Duodenal mucosa (tissue), 2 donors: ENCODE data around the gene ANKRD28.
"Not testable (repeated sequence)": the region's sequence is repeated elsewhere in the genome, so short reads cannot be mapped to it uniquely, and the experiment has no call there.

ENCODE experiments used
- H3K27ac ChIP-seq: one replicate; pipeline ENCODE4 v1.7.0; 2013; ENCODE audit warnings: low read depth, low read length
- H3K27me3 ChIP-seq, 2 donors: one replicate each; pipeline ENCODE4 v1.7.0; 2013; ENCODE audit warnings: low read length in 2 of 2, control low read depth in 1 of 2; ENCODE audit not compliant: insufficient read depth in 2 of 2, control insufficient read depth in 1 of 2
- H3K36me3 ChIP-seq, 2 donors: one replicate each; pipeline ENCODE4 v1.7.0; 2013; ENCODE audit warnings: low read length in 2 of 2, control low read depth in 1 of 2; ENCODE audit not compliant: insufficient read depth in 2 of 2, control insufficient read depth in 1 of 2
- H3K4me1 ChIP-seq, 2 donors: one replicate each; pipeline ENCODE4 v1.7.0; 2013; ENCODE audit warnings: low read length in 2 of 2, control low read depth in 1 of 2; ENCODE audit not compliant: insufficient read depth in 2 of 2, control insufficient read depth in 1 of 2
- H3K4me3 ChIP-seq, 2 donors: one replicate each; pipeline ENCODE4 v1.7.0; 2013; ENCODE audit warnings: low read length in 2 of 2, low read depth in 1 of 2
- H3K9ac ChIP-seq, 2 donors: one replicate each; pipeline ENCODE4 v1.7.0; 2013; ENCODE audit warnings: low read length in 2 of 2, low read depth in 1 of 2
- H3K9me3 ChIP-seq, 2 donors: one replicate each; pipeline ENCODE4 v1.7.0; 2013; ENCODE audit warnings: low read length in 2 of 2, control low read depth in 1 of 2; ENCODE audit not compliant: control insufficient read depth in 1 of 2

Gene ANKRD28

GRCh38 chr3:15742236-15742635, 55.5 kb downstream of the ANKRD28 start:
- not testable (repeated sequence) for H3K27ac ChIP-seq, H3K9ac ChIP-seq, H3K4me3 ChIP-seq, H3K4me1 ChIP-seq, H3K27me3 ChIP-seq, H3K36me3 ChIP-seq
- peaks cover 5 to 13% of the 10 kb centered on the region in 2 donors for H3K9me3 ChIP-seq

GRCh38 chr3:15738616-15739005, 59.2 kb downstream of the ANKRD28 start:
- peaks cover 5 to 13% of the 10 kb centered on the region in 2 donors for H3K9me3 ChIP-seq
- not testable (repeated sequence) for H3K27me3 ChIP-seq, H3K4me1 ChIP-seq, H3K4me3 ChIP-seq, H3K27ac ChIP-seq, H3K36me3 ChIP-seq, H3K9ac ChIP-seq

- Histone ChIP-seq H3K36me3 (peaks cover 3 to 32% of the 10 kb centered on the region in 2 donors), H3K4me1 (no peaks in the 10 kb centered on the region), H3K9ac (no peak overlapping the region), H3K27ac (no peak overlapping the region), H3K9me3 (no peaks in the 10 kb centered on the region), H3K27me3 (no peaks in the 10 kb centered on the region), H3K4me3 (no peak overlapping the region)
Observed at GRCh38 chr3:15731024-15731423, 66.8 kb downstream of the ANKRD28 start.

GRCh38 chr3:15728766-15729165, 69.0 kb downstream of the ANKRD28 start:
- H3K9me3 ChIP-seq, result no peaks in the 10 kb centered on the region
- H3K4me3 ChIP-seq, result no peak overlapping the region
- H3K27ac ChIP-seq, result no peak overlapping the region
- H3K4me1 ChIP-seq, result no peaks in the 10 kb centered on the region
- no peaks in the 10 kb centered on the region for H3K27me3 ChIP-seq
- H3K36me3 ChIP-seq, result peaks cover 3 to 32% of the 10 kb centered on the region in 2 donors
- H3K9ac ChIP-seq, result no peak overlapping the region

DNA sequence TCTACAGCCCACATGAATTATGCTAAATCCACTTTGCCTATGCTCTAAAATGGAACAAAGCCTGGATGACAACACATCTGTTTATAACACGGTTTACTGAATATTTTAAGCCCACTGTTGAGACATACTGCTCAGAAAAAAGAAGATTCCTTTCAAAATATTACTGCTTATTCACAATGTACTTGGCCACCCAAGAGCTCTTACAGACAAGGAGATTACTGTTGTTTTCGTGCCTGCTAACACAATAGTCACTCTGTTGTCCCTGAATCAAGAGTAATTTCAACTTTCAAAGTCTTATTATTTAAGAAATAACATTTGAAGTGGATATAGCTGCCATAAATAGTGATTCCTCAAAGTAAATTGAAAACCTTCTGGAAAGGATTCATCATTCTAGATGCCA, 70.9 kb downstream of the ANKRD28 start:
- H3K27ac ChIP-seq, result no peak overlapping the region
- H3K36me3 ChIP-seq, result peaks cover 9 to 33% of the 10 kb centered on the region in 2 donors
- no peak overlapping the region for H3K4me3 ChIP-seq
- H3K9me3 ChIP-seq, result no peaks in the 10 kb centered on the region
- H3K4me1 ChIP-seq, result no peaks in the 10 kb centered on the region
- no peak overlapping the region for H3K9ac ChIP-seq
- H3K27me3 ChIP-seq, result no peaks in the 10 kb centered on the region

GRCh38 chr3:15726043-15726442, 71.7 kb downstream of the ANKRD28 start:
- no peak overlapping the region for H3K27ac ChIP-seq

GRCh38 chr3:15724446-15724845, 73.3 kb downstream of the ANKRD28 start:
- no peak overlapping the region for H3K27ac ChIP-seq

More at GRCh38 chr3:15726043-15726442, 71.7 kb downstream of the ANKRD28 start:
- H3K9me3 ChIP-seq, result no peaks in the 10 kb centered on the region
- H3K4me3 ChIP-seq, result no peak overlapping the region
- peaks cover 6 to 34% of the 10 kb centered on the region in 2 donors for H3K36me3 ChIP-seq
- H3K4me1 ChIP-seq, result no peaks in the 10 kb centered on the region
- no peak overlapping the region for H3K9ac ChIP-seq
- no peaks in the 10 kb centered on the region for H3K27me3 ChIP-seq

GRCh38 chr3:15723624-15723884, 74.2 kb downstream of the ANKRD28 start:
- no peak overlapping the region for H3K4me3 ChIP-seq
- no peaks in the 10 kb centered on the region for H3K27me3 ChIP-seq
- H3K9ac ChIP-seq, result no peak overlapping the region
- H3K36me3 ChIP-seq, result peaks cover 6 to 33% of the 10 kb centered on the region in 2 donors
- no peaks in the 10 kb centered on the region for H3K9me3 ChIP-seq
- no peaks in the 10 kb centered on the region for H3K4me1 ChIP-seq
- H3K27ac ChIP-seq, result no peak overlapping the region

More at GRCh38 chr3:15724446-15724845, 73.3 kb downstream of the ANKRD28 start:
- no peak overlapping the region for H3K9ac ChIP-seq
- no peaks in the 10 kb centered on the region for H3K4me1 ChIP-seq
- H3K27me3 ChIP-seq, result no peaks in the 10 kb centered on the region
- no peaks in the 10 kb centered on the region for H3K9me3 ChIP-seq
- peaks cover 6 to 40% of the 10 kb centered on the region in 2 donors for H3K36me3 ChIP-seq
- H3K4me3 ChIP-seq, result no peak overlapping the region

- Histone ChIP-seq H3K36me3 (peaks cover 6 to 33% of the 10 kb centered on the region in 2 donors), H3K4me1 (no peaks in the 10 kb centered on the region), H3K27ac (no peak overlapping the region), H3K9me3 (no peaks in the 10 kb centered on the region), H3K4me3 (no peak overlapping the region), H3K27me3 (no peaks in the 10 kb centered on the region), H3K9ac (no peak overlapping the region)
Observed at GRCh38 chr3:15722877-15723623, 74.7 kb downstream of the ANKRD28 start.

DNA sequence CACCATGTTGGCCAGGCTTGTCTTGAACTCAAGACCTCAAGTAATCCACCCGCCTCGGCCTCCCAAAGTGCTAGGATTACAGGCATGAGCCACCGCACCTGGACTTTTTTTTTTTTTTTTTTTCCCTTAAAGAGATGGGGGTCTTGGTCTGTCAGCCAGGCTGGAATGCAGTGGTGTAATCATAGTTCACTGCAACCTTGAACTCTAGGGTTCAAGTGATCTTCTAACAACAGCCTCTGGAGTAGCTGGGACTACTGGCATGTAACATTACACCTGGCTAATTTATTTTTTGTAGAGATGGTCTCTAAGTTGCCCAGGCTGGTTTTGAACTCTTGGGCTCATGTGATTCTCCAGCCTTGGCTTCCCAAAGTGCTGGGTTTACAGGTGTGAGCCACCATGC, 81.6 kb downstream of the ANKRD28 start:
- Histone ChIP-seq H3K4me3 (no peak overlapping the region), H3K9ac (no peak overlapping the region), H3K9me3 (no peaks in the 10 kb centered on the region), H3K27ac (no peak overlapping the region), H3K4me1 (no peaks in the 10 kb centered on the region), H3K36me3 (peaks cover 0 to 11% of the 10 kb centered on the region in 2 donors), H3K27me3 (no peaks in the 10 kb centered on the region)
